Endodermal cell (in vitro differentiated cells): ENCODE data around the gene NPAS3. TPM values are rescaled to one million over a fixed set of nuclear protein-coding genes. Genes with fewer than 3 reads are reported as not detected.

Source experiments
- DNase-seq: peaks from one replicate; pipeline ENCODE4 v3.0.0-alpha.2; 2017
- H3K27ac ChIP-seq: 2 replicates; pipeline ENCODE4 v1.5.1; 2013; ENCODE audit warnings: mild to moderate bottlenecking, low read depth, low read length, moderate library complexity
- H3K27me3 ChIP-seq: 2 replicates; pipeline ENCODE4 v1.6.1; 2013; ENCODE audit warnings: mild to moderate bottlenecking, low read length, moderate library complexity; ENCODE audit not compliant: insufficient read depth, control insufficient read depth, poor library complexity, severe bottlenecking
- H3K36me3 ChIP-seq: 2 replicates; pipeline ENCODE4 v1.7.0; 2013; ENCODE audit warnings: mild to moderate bottlenecking, low read length, moderate library complexity; ENCODE audit not compliant: control insufficient read depth, insufficient read depth
- H3K4me1 ChIP-seq: one replicate; pipeline ENCODE4 v1.7.0; 2013; ENCODE audit warnings: low read length; ENCODE audit not compliant: control insufficient read depth, insufficient read depth
- H3K4me3 ChIP-seq: 2 replicates; pipeline ENCODE4 v1.5.1; 2013; ENCODE audit warnings: mild to moderate bottlenecking, low read length, moderate library complexity
- H3K9ac ChIP-seq: 2 replicates; pipeline ENCODE4 v1.6.1; 2013; ENCODE audit warnings: mild to moderate bottlenecking, low read length, moderate library complexity; ENCODE audit not compliant: poor library complexity, severe bottlenecking; ENCODE audit errors: extremely low read depth
- H3K9me3 ChIP-seq: 2 replicates; pipeline ENCODE4 v1.6.1; 2013; ENCODE audit warnings: mild to moderate bottlenecking, low read length, moderate library complexity; ENCODE audit not compliant: control insufficient read depth
- H3K27ac Mint-ChIP-seq: 2 replicates; pipeline ENCODE4 v1.8.0; 2020; ENCODE audit warnings: mixed read lengths
- H3K27me3 Mint-ChIP-seq: 2 replicates; pipeline ENCODE4 v1.8.0; 2021; ENCODE audit warnings: mild to moderate bottlenecking, mixed read lengths; ENCODE audit not compliant: insufficient read depth
- H3K36me3 Mint-ChIP-seq: 2 replicates; pipeline ENCODE4 v1.8.0; 2020; ENCODE audit warnings: low read depth, mixed read lengths
- H3K4me1 Mint-ChIP-seq: 2 replicates; pipeline ENCODE4 v1.8.0; 2020; ENCODE audit warnings: mixed read lengths
- H3K4me3 Mint-ChIP-seq: 2 replicates; pipeline ENCODE4 v1.8.0; 2020; ENCODE audit warnings: mild to moderate bottlenecking, moderate library complexity, mixed read lengths
- H3K9me3 Mint-ChIP-seq: 2 replicates; pipeline ENCODE4 v1.8.0; 2020; ENCODE audit warnings: mild to moderate bottlenecking, mixed read lengths
- CTCF ChIP-seq: fragments of 200-600 bp; sonication (generic); conservative IDR thresholded peaks from 2 replicates; pipeline ENCODE4 v1.5.0; 2021; ENCODE audit warnings: antibody characterized with exemption, mild to moderate bottlenecking
- WGBS, 2 experiments: methylation state at CpG; one replicate each; pipeline versions ENCODE4 v1.1.5 to v1.1.7; 2013; ENCODE audit warnings: missing lambda C conversion rate in 2 of 2, mixed read lengths in 1 of 2; ENCODE audit not compliant: insufficient coverage in 1 of 2, insufficient read length in 1 of 2; 5-methylcytosine and 5-hydroxymethylcytosine counted together
- total RNA-seq, 2 donors: library from RNA; stranded (reverse); fragmentation: NEBNext Ultra II Directional in 1 of 2; extraction: Animal tissue kit (Norgen Biotek cat#: 25700) in 1 of 2; gene quantifications; 2 replicates in 1 of 2; 3 replicates in 1 of 2; pipeline ENCODE4 v1.2.1, GENCODE V29; 2021

The NPAS3 gene
- total RNA-seq, 2 donors from 2014 or later: 1.4 to 1.6 TPM

GRCh38 chr14:33249233-33249820 lies 310.6 kb downstream of the NPAS3 start:
- Histone ChIP-seq H3K4me1 (peaks cover 3% of the 10 kb centered on the region), H3K4me3 (no peak overlapping the region), H3K9ac (no peak overlapping the region), H3K27me3 (no peaks in the 10 kb centered on the region), H3K9me3 (no peaks in the 10 kb centered on the region), H3K36me3 (no peaks in the 10 kb centered on the region), H3K27ac (peak overlapping the region; percentile 27)
- Mint-ChIP-seq H3K36me3 (no peaks in the 10 kb centered on the region), H3K4me3 (no peak overlapping the region), H3K27ac (no peak overlapping the region), H3K27me3 (no peaks in the 10 kb centered on the region), H3K4me1 (peaks cover 3% of the 10 kb centered on the region), H3K9me3 (no peaks in the 10 kb centered on the region)
- 71 to 88% methylated on average over 6 of the region's 6 CpGs for WGBS, 2 experiments
- TF ChIP-seq CTCF: no peak
- DNase-seq: no peak

GRCh38 chr14:33250963-33251362 lies 312.3 kb downstream of the NPAS3 start:
- H3K27ac Mint-ChIP-seq: no peak overlapping the region

GRCh38 chr14:33254342-33254741 lies 315.7 kb downstream of the NPAS3 start:
- H3K27me3 Mint-ChIP-seq: no peaks in the 10 kb centered on the region
- Histone ChIP-seq H3K4me1 (no peaks in the 10 kb centered on the region), H3K36me3 (no peaks in the 10 kb centered on the region), H3K27ac (no peak overlapping the region), H3K4me3 (no peak overlapping the region), H3K9me3 (no peaks in the 10 kb centered on the region), H3K27me3 (no peaks in the 10 kb centered on the region), H3K9ac (no peak overlapping the region)
- TF ChIP-seq CTCF: no peak
- 78 to 100% methylated on average over 1 to 3 of the region's 3 CpGs for WGBS, 2 experiments
- no peak for DNase-seq
- no peak overlapping the region for H3K4me3 Mint-ChIP-seq
- no peak overlapping the region for H3K27ac Mint-ChIP-seq
- H3K36me3 Mint-ChIP-seq: no peaks in the 10 kb centered on the region
- H3K9me3 Mint-ChIP-seq: no peaks in the 10 kb centered on the region
- peaks cover 3% of the 10 kb centered on the region for H3K4me1 Mint-ChIP-seq

More at GRCh38 chr14:33250963-33251362, 312.3 kb downstream of the NPAS3 start:
- TF ChIP-seq CTCF: no peak
- no peaks in the 10 kb centered on the region for H3K9me3 Mint-ChIP-seq
- no peaks in the 10 kb centered on the region for H3K36me3 ChIP-seq
- no peaks in the 10 kb centered on the region for H3K27me3 Mint-ChIP-seq
- 48% methylated on average over 2 of the region's 2 CpGs; no CpG with 5 or more reads in 1 of the 2 experiments for WGBS, 2 experiments
- H3K9ac ChIP-seq: no peak overlapping the region
- peaks cover 3% of the 10 kb centered on the region for H3K4me1 Mint-ChIP-seq
- H3K4me1 ChIP-seq: peaks cover 3% of the 10 kb centered on the region
- no peaks in the 10 kb centered on the region for H3K9me3 ChIP-seq
- peak overlapping the region; percentile 69 for H3K27ac ChIP-seq
- H3K36me3 Mint-ChIP-seq: no peaks in the 10 kb centered on the region
- H3K27me3 ChIP-seq: no peaks in the 10 kb centered on the region
- no peak overlapping the region for H3K4me3 ChIP-seq
- H3K4me3 Mint-ChIP-seq: no peak overlapping the region
- DNase-seq: no peak
